CD4-positive, alpha-beta T cell treated with Interleukin-15 for 1 hour (primary cell): Measurements from ENCODE around the gene GPR34.
"Not testable (repeated sequence)": the region's sequence is repeated elsewhere in the genome, so short reads cannot be mapped to it uniquely, and the experiment has no call there.

Experiments
- DNase-seq: peaks from one replicate; pipeline ENCODE4 v3.0.0-alpha.2; 2020

The GPR34 gene, protein sequence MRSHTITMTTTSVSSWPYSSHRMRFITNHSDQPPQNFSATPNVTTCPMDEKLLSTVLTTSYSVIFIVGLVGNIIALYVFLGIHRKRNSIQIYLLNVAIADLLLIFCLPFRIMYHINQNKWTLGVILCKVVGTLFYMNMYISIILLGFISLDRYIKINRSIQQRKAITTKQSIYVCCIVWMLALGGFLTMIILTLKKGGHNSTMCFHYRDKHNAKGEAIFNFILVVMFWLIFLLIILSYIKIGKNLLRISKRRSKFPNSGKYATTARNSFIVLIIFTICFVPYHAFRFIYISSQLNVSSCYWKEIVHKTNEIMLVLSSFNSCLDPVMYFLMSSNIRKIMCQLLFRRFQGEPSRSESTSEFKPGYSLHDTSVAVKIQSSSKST

DNA sequence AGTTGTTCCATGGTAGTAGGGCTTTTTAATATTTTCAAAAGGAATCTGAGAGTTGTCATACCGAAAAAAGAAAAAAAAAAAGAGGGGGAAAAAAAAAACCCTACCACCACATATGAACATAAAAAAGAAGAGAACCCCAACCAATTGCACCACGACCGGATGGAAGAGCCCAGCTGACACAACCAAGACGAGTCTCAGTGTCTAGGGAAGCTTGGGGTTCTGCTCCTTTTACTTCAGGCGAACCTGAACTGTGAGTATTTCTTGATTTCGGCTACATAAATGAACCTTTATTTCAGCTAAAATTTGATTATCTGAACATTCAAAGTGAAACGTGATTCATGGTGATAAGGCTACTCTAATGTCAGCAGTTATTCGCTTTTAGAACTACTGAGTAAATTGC lies at the start of gene GPR34:
Gene GPR34 (plus strand): TSS at position 139 of the 400 bp plus-strand sequence. CDS start 6,661 bp downstream, outside the sequence.
- no peak for DNase-seq

DNA sequence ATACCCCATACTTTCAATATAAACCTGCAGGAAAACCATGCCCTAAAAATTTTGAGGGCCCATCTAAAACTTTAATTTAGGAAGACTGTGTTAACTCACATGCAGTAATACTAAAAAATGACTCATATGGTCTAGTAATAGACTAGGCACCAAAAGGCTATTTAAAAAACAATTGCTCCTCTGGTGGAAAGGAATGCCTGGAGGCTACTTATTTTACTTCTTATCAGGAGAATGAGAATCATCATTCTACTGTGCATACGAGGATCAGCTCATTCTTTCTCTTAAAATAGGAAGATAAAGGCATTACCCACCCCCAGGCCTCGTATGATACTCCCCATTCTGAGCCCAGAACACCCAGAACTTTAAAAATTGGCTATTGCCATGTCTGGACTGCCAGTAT lies 42.6 kb upstream of the GPR34 start:
- DNase-seq = not testable (repeated sequence)

DNA sequence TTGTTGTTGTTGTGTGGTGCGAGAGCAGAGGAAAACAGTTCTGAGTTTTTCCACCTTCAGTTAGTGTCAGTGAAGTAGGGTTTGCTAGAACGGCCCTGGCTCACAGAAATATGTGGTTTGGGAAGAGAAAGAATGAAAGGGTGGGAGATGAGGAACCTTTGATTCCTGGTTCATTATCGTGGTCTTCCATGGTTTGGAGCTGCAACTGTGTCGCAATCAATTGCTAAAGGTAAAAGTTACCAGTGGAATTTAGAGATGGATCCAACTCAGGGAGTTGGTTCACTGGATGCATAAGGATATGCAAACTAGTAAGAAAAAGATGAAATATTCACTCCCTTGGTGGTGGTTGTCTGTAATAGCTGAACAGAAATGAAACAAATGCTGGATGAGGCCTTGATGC lies 35.6 kb upstream of the GPR34 start:
- no peak for DNase-seq

DNA sequence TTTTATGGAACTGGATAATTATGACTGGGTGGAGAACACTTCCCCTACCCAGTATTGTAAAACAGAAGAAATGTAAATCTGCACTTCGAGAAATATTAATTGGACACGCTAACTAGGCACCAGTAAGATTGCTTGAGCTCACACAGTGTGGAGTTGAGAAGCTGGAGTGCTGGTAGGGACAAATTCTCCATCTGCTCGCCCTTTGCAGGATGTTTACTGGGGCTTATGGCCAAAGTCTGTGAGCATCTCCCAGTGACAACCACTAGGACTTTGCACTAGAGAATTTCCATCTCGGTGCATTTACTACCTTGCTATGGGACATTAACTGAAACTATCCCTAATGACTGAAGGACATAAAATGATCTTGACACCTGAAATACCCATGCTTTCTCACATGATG lies 33.7 kb upstream of the GPR34 start:
- DNase-seq = no peak

DNA sequence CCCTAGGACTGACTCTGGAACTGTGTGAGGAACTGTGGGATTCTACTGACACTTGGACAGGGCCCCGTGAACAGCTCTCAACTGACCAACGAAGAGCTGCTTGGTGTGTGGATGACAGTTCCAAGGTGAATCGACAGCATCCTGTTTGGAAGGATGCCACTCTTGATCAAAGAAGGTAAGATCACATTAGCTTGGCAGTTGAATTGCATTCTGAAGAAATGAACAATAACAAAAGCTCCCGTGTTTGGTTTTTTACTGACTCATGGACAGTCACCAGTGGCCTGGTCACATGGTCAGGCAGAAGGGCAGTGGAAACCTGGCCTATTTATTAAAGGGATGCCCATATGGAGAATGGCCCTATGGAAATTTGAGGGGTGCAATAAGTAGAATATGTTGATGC lies 33.1 kb upstream of the GPR34 start:
- DNase-seq = no peak

DNA sequence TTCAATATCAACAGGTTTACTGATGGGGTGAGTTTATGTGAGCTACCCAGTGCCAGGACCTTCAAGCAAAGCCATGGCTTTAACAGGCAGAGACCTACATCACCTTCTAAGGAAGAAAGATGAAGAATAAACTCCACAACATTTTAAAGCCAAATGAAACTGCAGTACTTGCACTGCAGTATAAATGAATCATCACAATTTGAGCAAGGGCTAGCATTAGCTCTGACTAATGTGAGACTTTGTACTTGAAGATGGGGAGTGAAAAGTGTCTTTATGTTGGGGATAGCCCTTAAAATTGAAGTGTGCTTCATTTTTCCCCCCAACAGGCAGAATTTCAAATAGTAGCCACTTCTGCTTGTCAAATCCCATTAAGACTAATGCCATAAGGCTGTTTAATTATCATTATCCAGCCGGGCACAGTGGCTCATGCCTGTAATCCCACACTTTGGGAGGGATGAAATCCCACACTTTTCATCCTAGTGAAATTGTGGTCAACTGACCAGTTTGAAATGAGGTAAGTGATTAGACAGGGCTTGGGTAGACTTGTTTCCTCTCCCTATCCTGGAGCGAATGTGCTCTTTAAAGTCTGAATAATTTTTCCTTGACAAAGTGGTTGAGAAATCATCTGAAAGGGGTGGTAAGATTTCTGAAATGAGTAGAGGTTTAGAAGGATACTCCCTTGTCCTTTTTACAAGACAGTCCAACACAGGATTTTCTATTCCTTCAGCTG lies 27.2 kb upstream of the GPR34 start:
- no peak for DNase-seq

DNA sequence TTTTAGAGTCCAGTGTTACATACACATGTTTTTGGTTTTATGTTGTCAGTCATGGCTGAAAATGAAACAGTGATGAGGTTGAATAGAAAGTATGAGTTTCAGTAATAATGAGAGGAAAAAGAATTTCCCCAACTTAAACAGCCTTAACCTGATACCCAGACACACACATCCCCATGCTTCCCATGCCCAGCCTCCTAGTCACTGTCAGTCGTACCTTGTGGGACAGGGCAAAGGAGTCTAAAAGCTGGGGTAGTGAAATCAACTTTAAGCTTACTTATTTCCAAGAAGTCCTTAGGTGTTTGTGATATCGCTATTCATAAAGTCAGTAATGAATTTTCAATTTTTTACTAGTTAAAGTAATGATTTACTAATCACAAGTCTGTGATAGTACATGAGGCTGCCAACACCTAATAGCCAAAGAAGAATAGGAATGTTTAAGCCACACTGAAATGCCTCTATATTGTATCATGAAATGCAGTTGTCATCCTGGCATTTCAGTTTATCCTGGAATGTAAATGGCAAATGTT lies 24.3 kb upstream of the GPR34 start:
- no peak for DNase-seq

DNA sequence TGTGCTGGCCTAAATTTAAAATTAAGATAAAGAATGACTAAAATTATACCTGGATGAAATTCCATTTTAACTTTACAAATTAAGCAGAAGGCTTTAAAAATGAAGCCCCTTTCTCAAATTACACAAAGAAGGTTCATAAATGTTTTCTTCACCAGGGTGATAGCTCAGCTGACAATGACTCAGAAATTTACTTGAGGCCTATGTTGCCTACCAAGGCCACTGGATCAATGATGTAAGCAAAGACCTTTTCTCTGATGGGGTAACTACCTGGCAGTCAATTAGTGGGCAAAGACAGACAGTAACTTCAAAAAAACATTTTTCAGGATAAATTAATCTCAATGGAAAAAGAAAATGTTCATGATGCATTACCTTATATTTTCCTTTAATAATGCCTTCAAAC lies 23.9 kb upstream of the GPR34 start:
- DNase-seq = no peak

DNA sequence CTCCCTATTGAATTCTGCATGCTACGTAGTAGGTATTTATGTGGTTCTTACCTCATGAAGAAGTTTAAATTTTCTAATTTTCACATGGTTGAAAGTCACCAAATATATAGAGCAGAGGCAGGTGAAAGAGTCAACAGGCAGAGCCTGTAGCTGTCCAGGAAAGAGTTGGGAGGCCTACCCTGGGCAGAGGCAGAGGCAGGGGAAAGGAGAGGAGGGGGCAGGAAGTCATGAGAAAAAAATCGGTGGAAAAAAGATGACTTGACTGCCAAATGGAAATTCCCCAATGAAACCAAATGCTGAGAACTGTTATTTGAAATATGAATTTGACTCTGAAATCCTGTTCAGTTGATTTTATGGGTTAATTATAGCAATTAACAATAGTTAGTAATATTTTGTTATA lies 23.1 kb upstream of the GPR34 start:
- DNase-seq = no peak

DNA sequence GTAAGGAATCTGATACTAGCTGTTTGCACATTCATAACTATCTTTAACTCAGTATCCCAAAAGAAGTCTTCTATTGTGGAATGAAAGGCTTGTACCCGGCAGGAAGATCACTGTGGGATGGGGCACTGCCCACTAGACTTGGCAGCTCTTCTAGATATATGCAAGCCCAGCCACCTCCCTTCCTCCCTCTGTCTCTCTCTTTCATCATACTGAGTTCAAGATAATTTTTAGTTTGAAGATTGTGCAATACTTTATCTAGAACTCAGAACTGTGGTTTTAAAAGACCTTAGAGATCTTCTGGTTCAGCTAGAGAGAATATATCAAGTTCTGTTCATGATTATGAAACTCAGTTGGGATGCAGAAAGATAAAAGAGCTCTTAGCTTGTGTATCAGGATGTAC lies 22.5 kb upstream of the GPR34 start:
- DNase-seq = no peak

DNA sequence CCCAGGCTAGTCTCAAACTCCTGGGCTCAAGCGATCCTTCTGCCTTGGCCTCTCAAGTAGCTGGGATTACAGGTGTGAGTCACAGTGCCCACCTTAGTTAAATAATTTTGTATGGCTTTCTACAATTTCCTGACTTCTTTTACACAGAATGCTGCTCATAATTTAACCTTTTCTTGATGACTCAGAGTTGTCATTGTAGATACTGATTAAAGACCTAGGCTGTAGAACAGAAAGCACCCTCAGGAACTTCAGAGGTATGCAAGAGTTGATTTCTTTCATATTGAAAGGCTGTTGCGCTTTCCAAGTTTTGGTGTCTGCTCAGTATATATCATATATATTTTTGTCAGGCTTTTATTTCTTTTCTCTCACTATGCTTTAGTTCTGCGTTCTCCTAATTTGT lies 21.1 kb upstream of the GPR34 start:
- no peak for DNase-seq

DNA sequence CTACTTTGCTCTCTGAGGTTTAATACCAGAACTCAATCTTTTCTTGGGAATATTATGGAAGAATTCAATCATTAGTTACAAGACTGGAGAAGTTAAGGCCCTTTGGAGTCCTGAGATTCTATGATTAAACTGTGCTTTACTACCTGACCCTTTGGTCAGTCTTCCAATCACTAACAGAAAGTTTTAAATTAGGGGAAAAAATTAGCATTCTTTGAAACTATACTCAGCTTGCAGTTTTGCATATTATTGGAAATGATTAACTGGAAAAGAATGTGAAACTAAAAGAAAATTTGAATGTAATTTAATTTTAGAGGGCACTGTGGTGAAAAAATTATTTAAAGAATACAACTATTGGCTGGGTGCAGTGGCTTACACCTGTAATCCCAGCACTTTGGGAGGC lies 18.7 kb upstream of the GPR34 start:
- DNase-seq = no peak

DNA sequence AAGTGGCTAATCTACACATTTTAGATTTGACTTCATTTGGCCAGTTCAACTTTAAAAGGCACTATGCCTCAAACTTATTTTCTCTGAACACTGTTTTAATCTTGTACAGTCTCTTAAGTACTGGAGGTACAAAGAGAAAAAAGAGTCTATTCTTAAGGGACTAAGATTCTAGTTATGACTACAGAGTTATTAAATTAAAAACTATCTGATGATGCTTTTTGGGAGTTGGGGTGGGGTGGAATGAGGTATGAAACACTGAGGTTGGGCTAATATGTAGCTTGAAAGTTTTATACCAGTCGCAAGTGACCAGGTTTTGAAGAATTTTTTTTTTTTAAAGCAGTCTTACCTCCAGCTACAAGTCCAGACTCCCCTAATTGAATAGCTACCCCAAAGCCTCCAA lies 17.7 kb upstream of the GPR34 start:
- no peak for DNase-seq

DNA sequence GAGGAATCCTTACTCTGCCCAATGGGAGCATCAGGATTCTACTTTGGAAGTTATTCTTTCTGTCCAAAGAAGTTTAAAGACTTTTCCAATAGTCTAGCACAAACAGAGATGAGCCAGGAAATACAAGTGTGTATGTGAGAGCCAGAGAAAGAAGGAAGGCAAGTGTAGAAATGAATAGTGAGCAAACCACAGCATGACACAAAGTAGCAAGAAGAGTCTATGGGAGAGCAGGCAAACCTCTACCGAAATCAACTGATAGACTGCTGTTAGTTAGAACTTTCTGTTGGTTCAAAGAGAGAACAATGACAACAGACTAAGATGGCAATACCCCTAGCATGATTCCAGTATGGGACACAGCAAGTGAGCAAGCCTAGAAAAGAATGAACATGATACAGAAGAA lies 16.1 kb upstream of the GPR34 start:
- DNase-seq = no peak

DNA sequence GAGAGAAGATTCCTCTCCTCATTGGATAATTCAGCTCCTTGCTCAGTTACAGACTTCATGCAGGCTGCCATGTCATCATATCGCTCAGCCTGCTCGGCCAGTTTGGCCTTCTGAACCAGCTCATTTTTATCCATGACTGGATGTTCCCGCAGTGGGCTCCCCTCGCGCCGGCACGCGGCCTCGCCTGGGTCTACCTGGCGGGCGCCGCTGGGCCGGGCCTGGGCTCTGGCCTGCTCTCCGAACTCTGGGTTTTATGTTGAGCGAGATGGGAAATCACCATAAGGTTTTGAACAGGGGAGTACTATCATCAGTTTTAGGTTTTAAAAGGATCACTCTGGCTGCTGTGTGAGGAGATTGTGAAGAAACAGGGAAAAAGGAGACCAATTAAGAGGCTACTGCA lies 12.4 kb upstream of the GPR34 start:
- not testable (repeated sequence) for DNase-seq

DNA sequence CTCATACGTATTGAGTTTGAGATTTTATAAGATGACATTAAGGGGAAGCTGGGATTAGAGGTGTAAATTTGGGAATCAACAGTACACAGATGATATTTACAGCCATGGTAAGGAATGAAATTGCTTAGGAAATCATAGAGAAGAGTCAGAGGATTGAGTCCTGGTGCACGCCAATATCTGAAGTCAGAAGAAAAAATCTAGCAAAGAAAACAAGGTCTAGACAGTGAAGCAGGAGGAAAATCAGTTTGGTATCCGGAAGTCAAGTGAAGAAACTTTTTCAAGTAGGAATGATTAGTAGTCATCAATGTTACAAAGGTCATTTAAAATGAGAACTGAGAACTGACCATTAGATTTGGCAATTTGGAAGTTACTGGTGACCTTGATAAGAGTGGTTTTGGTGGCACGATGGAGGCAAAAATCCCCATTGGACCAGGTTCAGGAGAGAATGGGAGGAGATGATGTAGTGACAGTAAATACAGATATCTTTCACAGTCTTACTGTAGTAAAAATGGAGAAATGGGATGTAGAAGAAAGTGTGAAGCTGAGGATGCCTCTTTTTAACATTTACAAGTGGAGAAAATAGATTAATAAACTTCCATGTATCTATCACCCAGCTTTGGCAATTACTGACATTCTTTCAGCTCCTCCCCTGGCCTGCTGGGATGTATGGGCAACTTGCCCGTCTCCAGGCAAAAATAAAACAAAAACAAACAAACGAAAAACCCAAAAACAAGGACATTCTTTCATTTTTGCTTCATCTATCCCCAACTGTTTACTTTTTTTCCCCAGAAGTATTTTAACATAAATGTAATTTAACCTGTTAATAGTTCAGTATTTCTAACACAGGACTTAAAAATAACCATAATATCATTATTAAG lies 11.4 kb upstream of the GPR34 start:
- no peak for DNase-seq

DNA sequence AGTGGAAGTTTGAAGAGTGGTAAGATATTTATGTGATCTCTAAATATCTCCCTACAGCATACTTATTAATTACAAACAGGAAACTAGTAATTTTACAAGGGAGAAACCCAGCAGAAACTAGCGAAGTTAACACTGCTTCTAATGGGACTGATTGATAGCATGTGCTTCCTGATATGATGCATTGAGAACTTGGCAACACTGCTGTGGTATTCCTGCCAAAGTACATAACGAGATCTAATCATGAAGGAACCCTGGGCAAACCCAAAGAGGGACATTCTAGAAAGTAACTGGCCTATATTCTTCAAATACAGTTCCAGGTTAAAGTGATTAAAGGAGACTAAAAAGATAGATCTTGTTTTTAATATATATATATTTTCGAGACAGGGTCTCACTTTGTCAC lies 4.6 kb upstream of the GPR34 start:
- DNase-seq = no peak

DNA sequence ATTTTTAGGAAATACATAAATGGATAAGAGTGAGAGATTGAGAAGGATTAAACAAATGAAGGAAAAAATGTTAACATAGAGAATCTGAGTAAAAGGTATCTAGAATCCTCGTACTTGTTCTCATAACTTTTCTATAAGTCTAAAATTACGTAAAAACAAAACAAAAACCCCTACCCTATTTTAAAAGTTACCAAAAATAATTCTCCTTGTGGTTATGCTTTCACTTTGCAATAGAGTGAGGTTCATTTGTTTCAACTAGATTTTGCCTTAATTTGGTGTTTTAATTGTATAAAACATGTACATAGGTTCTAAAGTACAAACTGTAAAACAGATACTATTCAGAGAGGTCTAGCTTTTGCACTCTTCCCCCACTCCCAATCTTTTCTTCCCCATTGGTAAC lies 3.8 kb upstream of the GPR34 start:
- DNase-seq = no peak

DNA sequence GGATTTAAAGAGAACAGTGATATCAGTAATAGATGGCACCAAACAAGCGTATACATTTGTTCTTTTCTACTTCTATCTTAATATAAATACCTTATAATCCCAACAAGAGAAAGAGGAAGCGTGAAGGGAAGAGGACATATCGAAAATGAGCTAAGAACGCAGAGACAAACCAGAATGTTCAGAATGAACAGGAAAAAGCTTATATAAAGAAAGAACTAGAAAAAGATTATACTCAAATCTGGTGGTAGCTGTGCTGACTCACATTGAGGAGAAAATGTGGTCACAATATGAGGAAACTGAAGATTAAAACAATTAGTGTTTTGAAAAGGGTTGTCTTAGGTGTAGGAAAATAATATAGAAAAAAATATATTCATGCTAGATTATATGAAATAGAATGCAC lies 2.0 kb upstream of the GPR34 start:
- no peak for DNase-seq

DNA sequence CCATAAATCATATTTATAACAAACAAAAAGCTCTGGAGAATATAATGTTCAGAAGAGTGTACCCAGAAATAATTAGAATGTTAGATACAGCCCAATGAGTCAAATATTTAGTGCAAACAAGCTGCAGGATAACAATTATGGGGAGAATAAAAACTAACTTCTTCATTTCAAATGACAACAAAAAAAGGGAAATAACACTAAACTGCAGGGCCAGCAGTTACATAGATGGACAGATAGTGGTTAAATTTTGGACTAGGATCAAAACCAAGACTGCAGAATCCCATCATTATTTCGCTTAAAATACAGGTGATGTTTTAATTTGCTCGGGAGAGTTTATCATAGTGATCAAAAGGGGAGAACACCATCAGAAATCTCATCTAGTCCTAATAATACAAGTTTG lies 617 bp upstream of the GPR34 start:
- no peak for DNase-seq

DNA sequence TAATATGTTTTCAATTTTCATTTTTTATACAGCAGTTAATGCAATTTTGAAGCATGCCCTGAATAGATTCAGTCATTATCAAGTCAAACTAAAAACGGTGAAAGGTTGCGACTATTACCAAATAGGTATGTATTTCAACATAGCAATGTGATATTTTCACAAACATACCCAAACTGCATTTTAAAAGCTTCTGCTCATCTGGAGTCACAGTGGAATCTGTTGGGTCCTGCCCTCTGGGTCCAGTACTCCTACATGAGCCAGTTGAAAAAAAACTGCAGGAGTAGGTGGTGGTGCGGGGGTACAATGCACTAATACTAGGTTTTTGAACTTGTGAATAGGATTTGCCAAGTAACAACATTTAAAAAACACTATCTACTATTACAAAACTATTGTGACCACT lies 938 bp downstream of the GPR34 start:
- DNase-seq = no peak

DNA sequence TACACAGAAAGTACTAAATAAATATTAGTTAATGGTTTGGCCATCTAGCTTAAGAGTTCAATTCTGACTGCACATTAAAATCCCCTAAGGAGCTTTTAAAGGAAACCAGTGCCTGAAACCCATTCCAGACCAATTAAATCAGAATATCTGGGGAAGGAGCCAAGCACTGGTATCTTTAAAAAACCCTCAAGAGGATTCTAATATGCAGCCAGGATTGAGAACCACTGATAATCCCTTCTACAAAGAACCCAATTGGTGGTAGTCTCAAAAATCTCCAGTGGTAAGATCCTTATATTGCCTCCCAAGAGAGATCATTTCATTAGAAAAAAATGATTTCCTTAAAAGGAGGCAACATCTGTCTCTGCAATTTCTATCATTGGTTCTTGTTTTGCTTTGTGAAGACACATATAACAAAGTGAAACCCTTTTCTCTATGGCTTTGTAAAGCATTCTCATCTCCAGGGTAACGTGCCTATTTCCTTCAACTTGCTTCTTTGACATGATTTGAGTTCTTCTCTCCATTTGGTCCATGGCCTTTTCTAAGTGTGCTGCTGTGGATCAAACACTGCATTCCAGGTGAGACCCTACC lies 3.5 kb downstream of the GPR34 start:
- no peak for DNase-seq

DNA sequence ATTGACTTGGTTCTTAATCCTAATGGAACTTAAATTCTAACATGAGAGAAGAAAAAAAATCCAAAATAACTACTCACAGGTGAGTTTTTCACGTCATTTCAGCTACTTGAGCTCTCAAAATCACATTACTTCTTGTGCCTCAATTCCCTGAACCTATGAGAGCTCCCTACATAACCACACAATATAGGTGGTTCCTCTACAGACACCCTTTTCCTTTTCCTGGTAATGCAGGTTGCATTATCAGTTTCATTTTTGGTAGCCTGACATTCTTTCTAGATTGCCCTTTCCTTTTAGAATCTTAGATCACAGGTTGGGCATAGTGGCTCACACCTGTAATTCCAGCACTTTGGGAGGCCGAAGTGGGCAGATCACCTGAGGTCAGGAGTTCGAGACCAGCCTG lies 4.3 kb downstream of the GPR34 start:
- no peak for DNase-seq
